GM21528 (cell line): ENCODE data around the gene MYRIP.
"Not testable (repeated sequence)": the region's sequence is repeated elsewhere in the genome, so short reads cannot be mapped to it uniquely, and the experiment has no call there.

Source experiments
- ATAC-seq: cut with Tn5 transposase; IDR thresholded peaks from one replicate; pipeline ENCODE4 v1.9.1; 2021; ENCODE audit warnings: mild to moderate bottlenecking, moderate library complexity; ENCODE audit not compliant: unreplicated experiment, low FRiP score

Gene MYRIP

GRCh38 chr3:39805650-39806049 is 3.8 kb upstream of the MYRIP start:
- no peak for ATAC-seq

GRCh38 chr3:39806820-39807219 is 2.6 kb upstream of the MYRIP start:
- ATAC-seq = no peak

- peak; percentile 18 for ATAC-seq
Observed at GRCh38 chr3:39808467-39809180, 785 bp upstream of the MYRIP start.

- ATAC-seq = no peak
Observed at GRCh38 chr3:39809995-39810595, 686 bp downstream of the MYRIP start.

- ATAC-seq = no peak
Observed at GRCh38 chr3:39810647-39811161, 1.3 kb downstream of the MYRIP start.

- no peak for ATAC-seq
Observed at GRCh38 chr3:39811561-39811960, 2.2 kb downstream of the MYRIP start.

- ATAC-seq = no peak
Observed at GRCh38 chr3:39812537-39812936, 3.1 kb downstream of the MYRIP start.

- ATAC-seq = no peak
Observed at GRCh38 chr3:39814007-39814406, 4.6 kb downstream of the MYRIP start.

GRCh38 chr3:39819899-39820298 is 10.5 kb downstream of the MYRIP start:
- ATAC-seq = no peak

- ATAC-seq = not testable (repeated sequence)
Observed at GRCh38 chr3:39833764-39834163, 24.4 kb downstream of the MYRIP start.

GRCh38 chr3:39839484-39839883 is 30.1 kb downstream of the MYRIP start:
- ATAC-seq = no peak

GRCh38 chr3:39843440-39843839 is 34.0 kb downstream of the MYRIP start:
- ATAC-seq = no peak

GRCh38 chr3:39848365-39848764 is 39.0 kb downstream of the MYRIP start:
- ATAC-seq = no peak

- ATAC-seq = no peak
Observed at GRCh38 chr3:39849992-39850715, 40.7 kb downstream of the MYRIP start.

GRCh38 chr3:39850716-39851032 is 41.3 kb downstream of the MYRIP start:
- ATAC-seq = no peak

GRCh38 chr3:39855517-39855916 is 46.1 kb downstream of the MYRIP start:
- no peak for ATAC-seq

- ATAC-seq = no peak
Observed at GRCh38 chr3:39869890-39870289, 60.5 kb downstream of the MYRIP start.

GRCh38 chr3:39870706-39871105 is 61.3 kb downstream of the MYRIP start:
- no peak for ATAC-seq

- ATAC-seq = no peak
Observed at GRCh38 chr3:39879581-39879980, 70.2 kb downstream of the MYRIP start.

GRCh38 chr3:39882111-39882510 is 72.7 kb downstream of the MYRIP start:
- ATAC-seq = no peak

GRCh38 chr3:39892068-39892467 is 82.7 kb downstream of the MYRIP start:
- ATAC-seq = no peak

- ATAC-seq = no peak
Observed at GRCh38 chr3:39896184-39896583, 86.8 kb downstream of the MYRIP start.
